Liver (tissue), 9 donors: Measurements from ENCODE around the gene CRTAP. TPM values are rescaled to one million over a fixed set of nuclear protein-coding genes. Genes with fewer than 3 reads are reported as not detected.
A peak's percentile ranks its signal among the peaks of the same experiment; 100 is the strongest.

ENCODE experiments used
- DNase-seq: peaks from one replicate; pipeline ENCODE4 v3.0.0-alpha.2; 2017; ENCODE audit warnings: low spot score
- H3K27ac ChIP-seq, 2 donors: one replicate each; pipeline ENCODE4 v1.7.0; 2013; ENCODE audit warnings: inconsistent platforms in 2 of 2, low read length in 2 of 2, control low read depth in 1 of 2, low read depth in 1 of 2, mild to moderate bottlenecking in 1 of 2
- H3K27me3 ChIP-seq, 4 donors: one replicate each; pipeline versions ENCODE4 v1.6.1 to v1.7.0; 2013; ENCODE audit warnings: low read length in 3 of 4, inconsistent platforms in 1 of 4, mild to moderate bottlenecking in 1 of 4, moderate library complexity in 1 of 4; ENCODE audit not compliant: control insufficient read depth in 4 of 4, insufficient read depth in 4 of 4
- H3K36me3 ChIP-seq, 4 donors: one replicate each; pipeline versions ENCODE4 v1.6.1 to v1.7.0; 2013; ENCODE audit warnings: low read length in 3 of 4, mild to moderate bottlenecking in 3 of 4, low read depth in 1 of 4, moderate library complexity in 1 of 4; ENCODE audit not compliant: control insufficient read depth in 4 of 4, insufficient read depth in 3 of 4
- H3K4me1 ChIP-seq, 4 donors: one replicate each; pipeline versions ENCODE4 v1.6.1 to v1.7.0; 2013; ENCODE audit warnings: low read length in 3 of 4, mild to moderate bottlenecking in 3 of 4, moderate library complexity in 1 of 4; ENCODE audit not compliant: control insufficient read depth in 4 of 4, insufficient read depth in 4 of 4
- H3K4me3 ChIP-seq, 3 donors: one replicate each; pipeline versions ENCODE4 v1.6.1 to v1.7.0; 2013; ENCODE audit warnings: low read length in 3 of 3, control low read depth in 1 of 3, low read depth in 1 of 3, mild to moderate bottlenecking in 1 of 3
- H3K9ac ChIP-seq, 2 donors: one replicate each; pipeline ENCODE4 v1.7.0; 2013; ENCODE audit warnings: low read length in 2 of 2, mild to moderate bottlenecking in 2 of 2, moderate library complexity in 2 of 2, control low read depth in 1 of 2, low read depth in 1 of 2
- H3K9me3 ChIP-seq, 4 donors: one replicate each; pipeline versions ENCODE4 v1.6.1 to v1.7.0; 2013; ENCODE audit warnings: low read length in 3 of 4; ENCODE audit not compliant: control insufficient read depth in 4 of 4
- CTCF ChIP-seq: fragments of 150-350 bp; IDR thresholded peaks from 2 replicates; pipeline ENCODE4 v1.5.1; 2017; ENCODE audit warnings: improper control_type of control experiment, low read depth, low read length; ENCODE audit not compliant: missing input control
- EGR1 ChIP-seq, 2 donors: IDR thresholded peaks; 2 replicates each; pipeline ENCODE4 v1.6.1; 2016 to 2018; ENCODE audit warnings: antibody characterized with exemption in 2 of 2, low read depth in 2 of 2
- FOXA1 ChIP-seq: IDR thresholded peaks from 2 replicates; pipeline ENCODE4 v1.6.1; 2016; ENCODE audit warnings: antibody characterized with exemption
- FOXA2 ChIP-seq: IDR thresholded peaks from 2 replicates; pipeline ENCODE4 v1.6.1; 2016; ENCODE audit warnings: antibody characterized with exemption
- GABPA ChIP-seq, 2 donors: IDR thresholded peaks in 1 of 2; conservative IDR thresholded peaks in 1 of 2; 2 replicates each; pipeline ENCODE4 v1.6.1; 2016; ENCODE audit warnings: antibody characterized with exemption in 2 of 2, mild to moderate bottlenecking in 1 of 2, moderate library complexity in 1 of 2
- HNF4A ChIP-seq, 2 donors: conservative IDR thresholded peaks; 2 replicates each; pipeline ENCODE4 v1.6.1; 2016; ENCODE audit warnings: antibody characterized with exemption in 2 of 2, mild to moderate bottlenecking in 2 of 2
- HNF4G ChIP-seq: IDR thresholded peaks from 2 replicates; pipeline ENCODE4 v1.6.1; 2016; ENCODE audit warnings: antibody characterized with exemption
- JUND ChIP-seq, 2 donors: IDR thresholded peaks; 2 replicates each; pipeline ENCODE4 v1.6.1; 2016; ENCODE audit warnings: antibody characterized with exemption in 2 of 2
- MAX ChIP-seq: IDR thresholded peaks from 2 replicates; pipeline ENCODE4 v1.6.1; 2016; ENCODE audit warnings: antibody characterized with exemption
- NR2F2 ChIP-seq: IDR thresholded peaks from 2 replicates; pipeline ENCODE4 v1.6.1; 2016; ENCODE audit warnings: antibody characterized with exemption
- RAD21 ChIP-seq, 2 donors: IDR thresholded peaks; 2 replicates each; pipeline ENCODE4 v1.6.1; 2016; ENCODE audit warnings: antibody characterized with exemption in 2 of 2, mild to moderate bottlenecking in 2 of 2
- RXRA ChIP-seq, 2 donors: IDR thresholded peaks; 2 replicates each; pipeline ENCODE4 v1.6.1; 2017 to 2018; ENCODE audit warnings: antibody characterized with exemption in 2 of 2, mild to moderate bottlenecking in 1 of 2
- SP1 ChIP-seq: IDR thresholded peaks from 2 replicates; pipeline ENCODE4 v1.6.1; 2018; ENCODE audit warnings: antibody characterized with exemption, mild to moderate bottlenecking
- TAF1 ChIP-seq: conservative IDR thresholded peaks from 2 replicates; pipeline ENCODE4 v1.6.1; 2016; ENCODE audit warnings: antibody characterized with exemption, mild to moderate bottlenecking
- YY1 ChIP-seq: IDR thresholded peaks from 2 replicates; pipeline ENCODE4 v1.6.1; 2016; ENCODE audit warnings: antibody characterized with exemption, mild to moderate bottlenecking
- ZBTB33 ChIP-seq: IDR thresholded peaks from 2 replicates; pipeline ENCODE4 v1.6.1; 2016; ENCODE audit warnings: antibody characterized with exemption
- WGBS: extraction: QIAGEN DNeasy Blood & Tissue Kit; methylation state at CpG from one replicate; pipeline ENCODE4 v1.1.7; 2013; 5-methylcytosine and 5-hydroxymethylcytosine counted together
- polyA plus RNA-seq, 2 donors: library from polyadenylated mRNA; stranded (reverse) in 1 of 2; unstranded in 1 of 2; fragments of 200-250 nt in 1 of 2; fragments of >200 nt in 1 of 2; fragmentation: Nextera tagmentation in 1 of 2; extraction: Ambion mirVana in 1 of 2; gene quantifications; one replicate each; pipeline versions ENCODE4 v1.2.1 to v1.2.3, GENCODE V29; 2013 to 2015
- total RNA-seq, 2 donors: library from RNA; depleted of rRNA; stranded (reverse); fragments of >200 nt; gene quantifications; one replicate each; pipeline ENCODE4 v1.2.3, GENCODE V29; 2014
- TF ChIP-seq, protein P1 (sequence below): IDR thresholded peaks from 2 replicates; pipeline ENCODE4 v1.6.1; 2016; ENCODE audit warnings: antibody characterized with exemption
- TF ChIP-seq, protein P2 (sequence below): IDR thresholded peaks from 2 replicates; pipeline ENCODE4 v1.6.1; 2016; ENCODE audit warnings: antibody characterized with exemption, mild to moderate bottlenecking
- donor health status: healthy.
- donor health status: healthy.
- donor health status: healthy.
- donor health status: healthy.
- donor health status: healthy.

Gene CRTAP
- total and polyA plus RNA-seq, 4 donors = 26.5 to 47.6 (median 38.5) TPM

GRCh38 chr3:33074217-33075067 is 39.4 kb upstream of the CRTAP start:
- H3K4me1 ChIP-seq = peaks cover 0 to 3% (median 1%) of the 10 kb centered on the region in 4 donors
- no peak overlapping the region for H3K4me3 ChIP-seq
- H3K27ac ChIP-seq = no peak overlapping the region
- H3K9me3 ChIP-seq = no peaks in the 10 kb centered on the region
- 64% methylated on average over 13 of the region's 13 CpGs for WGBS
- no peak overlapping the region for H3K9ac ChIP-seq
- peak; percentile 77 for DNase-seq
- TF ChIP-seq FOXA2 = no peak
- no peak for TF ChIP-seq HNF4A (conservative IDR thresholded peaks at IDR 0.05)
- TF ChIP-seq FOXA1 = no peak
- peak; percentile 79 to 86 for TF ChIP-seq RAD21 (IDR thresholded peaks at IDR 0.05)
- TF ChIP-seq SP1 = no peak
- peak; percentile 92 for TF ChIP-seq CTCF
- TF ChIP-seq, protein P1, sequence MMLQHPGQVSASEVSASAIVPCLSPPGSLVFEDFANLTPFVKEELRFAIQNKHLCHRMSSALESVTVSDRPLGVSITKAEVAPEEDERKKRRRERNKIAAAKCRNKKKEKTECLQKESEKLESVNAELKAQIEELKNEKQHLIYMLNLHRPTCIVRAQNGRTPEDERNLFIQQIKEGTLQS = no peak
- peaks cover 0 to 7% (median under 1%) of the 10 kb centered on the region in 4 donors for H3K36me3 ChIP-seq
- no peaks in the 10 kb centered on the region for H3K27me3 ChIP-seq

DNA sequence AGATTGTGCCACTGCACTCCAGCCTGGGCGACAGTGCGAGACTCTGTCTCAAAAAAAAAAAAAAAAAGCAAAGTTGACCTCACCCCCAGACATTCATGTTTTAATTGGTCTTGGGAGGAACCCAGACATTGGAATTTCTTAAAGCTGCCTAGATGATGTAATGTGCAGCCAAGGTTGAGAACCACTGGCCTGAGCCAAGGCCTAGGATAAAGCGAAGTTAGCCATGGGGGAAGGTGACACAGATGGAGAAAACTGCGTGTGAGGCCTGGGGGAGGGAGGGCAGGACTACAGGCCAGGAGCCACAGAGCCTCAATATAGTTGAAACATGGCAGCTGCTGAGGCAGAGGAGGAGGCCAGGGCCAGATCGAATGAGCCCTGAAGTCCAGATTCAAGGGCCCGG is 37.8 kb upstream of the CRTAP start:
- TF ChIP-seq ZBTB33 (no peak), NR2F2 (no peak), GABPA (IDR thresholded peaks at IDR 0.05 in 1 of 2, conservative IDR thresholded peaks at IDR 0.05 in 1 of 2) (no peak), HNF4A (conservative IDR thresholded peaks at IDR 0.05) (no peak), FOXA2 (no peak), JUND (IDR thresholded peaks at IDR 0.05) (no peak), MAX (no peak), TAF1 (no peak), RXRA (IDR thresholded peaks at IDR 0.05) (no peak), SP1 (no peak), YY1 (no peak), HNF4G (no peak), RAD21 (IDR thresholded peaks at IDR 0.05) (no peak), EGR1 (IDR thresholded peaks at IDR 0.05; ENCODE audit: low read depth in 2 of 2) (no peak)
- TF ChIP-seq, protein P1 = no peak
- TF ChIP-seq, protein P2, sequence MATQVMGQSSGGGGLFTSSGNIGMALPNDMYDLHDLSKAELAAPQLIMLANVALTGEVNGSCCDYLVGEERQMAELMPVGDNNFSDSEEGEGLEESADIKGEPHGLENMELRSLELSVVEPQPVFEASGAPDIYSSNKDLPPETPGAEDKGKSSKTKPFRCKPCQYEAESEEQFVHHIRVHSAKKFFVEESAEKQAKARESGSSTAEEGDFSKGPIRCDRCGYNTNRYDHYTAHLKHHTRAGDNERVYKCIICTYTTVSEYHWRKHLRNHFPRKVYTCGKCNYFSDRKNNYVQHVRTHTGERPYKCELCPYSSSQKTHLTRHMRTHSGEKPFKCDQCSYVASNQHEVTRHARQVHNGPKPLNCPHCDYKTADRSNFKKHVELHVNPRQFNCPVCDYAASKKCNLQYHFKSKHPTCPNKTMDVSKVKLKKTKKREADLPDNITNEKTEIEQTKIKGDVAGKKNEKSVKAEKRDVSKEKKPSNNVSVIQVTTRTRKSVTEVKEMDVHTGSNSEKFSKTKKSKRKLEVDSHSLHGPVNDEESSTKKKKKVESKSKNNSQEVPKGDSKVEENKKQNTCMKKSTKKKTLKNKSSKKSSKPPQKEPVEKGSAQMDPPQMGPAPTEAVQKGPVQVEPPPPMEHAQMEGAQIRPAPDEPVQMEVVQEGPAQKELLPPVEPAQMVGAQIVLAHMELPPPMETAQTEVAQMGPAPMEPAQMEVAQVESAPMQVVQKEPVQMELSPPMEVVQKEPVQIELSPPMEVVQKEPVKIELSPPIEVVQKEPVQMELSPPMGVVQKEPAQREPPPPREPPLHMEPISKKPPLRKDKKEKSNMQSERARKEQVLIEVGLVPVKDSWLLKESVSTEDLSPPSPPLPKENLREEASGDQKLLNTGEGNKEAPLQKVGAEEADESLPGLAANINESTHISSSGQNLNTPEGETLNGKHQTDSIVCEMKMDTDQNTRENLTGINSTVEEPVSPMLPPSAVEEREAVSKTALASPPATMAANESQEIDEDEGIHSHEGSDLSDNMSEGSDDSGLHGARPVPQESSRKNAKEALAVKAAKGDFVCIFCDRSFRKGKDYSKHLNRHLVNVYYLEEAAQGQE = no peak
- H3K9me3 ChIP-seq = no peaks in the 10 kb centered on the region
- H3K9ac ChIP-seq = no peak overlapping the region
- peaks cover 0 to 5% (median under 1%) of the 10 kb centered on the region in 4 donors for H3K36me3 ChIP-seq
- DNase-seq = no peak
- 93% methylated on average over 6 of the region's 6 CpGs for WGBS
- no peak overlapping the region for H3K4me3 ChIP-seq
- H3K27me3 ChIP-seq = no peaks in the 10 kb centered on the region
- no peak overlapping the region for H3K27ac ChIP-seq
- H3K4me1 ChIP-seq = peaks cover 0 to 3% (median 1%) of the 10 kb centered on the region in 4 donors
